Ectodermal cell (in vitro differentiated cells): ENCODE results near the gene ARMC5.
"Not testable (repeated sequence)": the region's sequence is repeated elsewhere in the genome, so short reads cannot be mapped to it uniquely, and the experiment has no call there.

Experiments used
- H3K27ac ChIP-seq: 2 replicates; pipeline ENCODE4 v1.7.0; 2013; ENCODE audit warnings: mild to moderate bottlenecking, low read depth, low read length; ENCODE audit not compliant: insufficient read depth, poor library complexity, severe bottlenecking
- H3K27me3 ChIP-seq: 2 replicates; pipeline ENCODE4 v1.7.0; 2013; ENCODE audit warnings: mild to moderate bottlenecking, low read length; ENCODE audit not compliant: insufficient read depth, control insufficient read depth, poor library complexity, severe bottlenecking
- H3K36me3 ChIP-seq: one replicate; pipeline ENCODE4 v1.7.0; 2013; ENCODE audit warnings: low read length; ENCODE audit not compliant: control insufficient read depth, insufficient read depth
- H3K4me1 ChIP-seq: one replicate; pipeline ENCODE4 v1.7.0; 2013; ENCODE audit warnings: low read length; ENCODE audit not compliant: control insufficient read depth, insufficient read depth
- H3K4me3 ChIP-seq: 2 replicates; pipeline ENCODE4 v1.7.0; 2013; ENCODE audit warnings: low read depth, low read length, control low read depth; ENCODE audit not compliant: insufficient read depth
- H3K9me3 ChIP-seq: 2 replicates; pipeline ENCODE4 v1.7.0; 2013; ENCODE audit warnings: mild to moderate bottlenecking, low read length, moderate library complexity; ENCODE audit not compliant: control insufficient read depth
- WGBS, 2 experiments: methylation state at CpG; one replicate each; pipeline ENCODE4 v1.1.7; 2013; ENCODE audit warnings: missing lambda C conversion rate in 2 of 2; 5-methylcytosine and 5-hydroxymethylcytosine counted together

ARMC5 gene

DNA sequence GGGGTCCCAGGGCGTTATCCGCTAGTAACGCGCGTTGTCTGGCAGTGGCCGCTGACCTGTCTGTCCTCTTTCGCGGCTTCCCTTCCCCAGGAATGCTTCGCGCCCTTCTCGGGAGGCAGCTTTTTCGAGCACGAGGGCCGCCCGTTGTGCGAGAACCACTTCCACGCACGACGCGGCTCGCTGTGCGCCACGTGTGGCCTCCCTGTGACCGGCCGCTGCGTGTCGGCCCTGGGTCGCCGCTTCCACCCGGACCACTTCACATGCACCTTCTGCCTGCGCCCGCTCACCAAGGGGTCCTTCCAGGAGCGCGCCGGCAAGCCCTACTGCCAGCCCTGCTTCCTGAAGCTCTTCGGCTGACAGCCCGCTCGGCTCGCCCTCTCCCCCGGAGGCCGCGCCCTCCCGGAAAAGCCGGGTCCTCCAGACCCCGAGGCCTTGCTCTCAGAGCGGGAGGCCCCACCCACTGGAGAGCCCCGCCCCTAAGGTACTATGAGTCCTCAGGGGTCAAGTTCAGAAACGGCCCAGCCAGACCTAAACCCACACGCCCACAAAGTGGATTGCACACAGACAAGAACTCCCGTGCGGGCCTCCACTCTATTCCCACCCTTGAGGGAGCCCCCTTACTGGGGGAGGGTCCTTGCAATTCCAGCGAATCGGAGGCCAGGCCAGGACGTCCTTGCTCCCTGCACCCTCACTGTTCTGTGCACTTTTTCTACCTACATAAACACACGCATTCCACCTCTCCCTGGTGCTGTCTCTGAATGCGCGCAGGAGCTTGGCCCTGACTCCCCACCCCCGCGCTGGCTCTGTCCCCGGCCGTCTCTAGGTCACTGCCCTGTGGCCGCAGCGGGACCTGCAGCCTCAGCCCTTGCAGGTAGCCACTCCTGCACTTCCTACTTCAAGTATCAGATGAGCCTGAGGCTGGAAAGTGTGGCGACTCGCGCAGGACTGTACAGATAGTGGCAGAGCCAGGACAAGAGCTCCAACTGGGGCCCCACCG, 18.2 kb downstream of the ARMC5 start:
- no peaks in the 10 kb centered on the region for H3K9me3 ChIP-seq
- H3K4me3 ChIP-seq = no peak overlapping the region
- no peaks in the 10 kb centered on the region for H3K36me3 ChIP-seq
- peaks cover 74% of the 10 kb centered on the region for H3K27me3 ChIP-seq
- WGBS, 2 experiments = 70 to 76% methylated on average over 67 of the region's 67 CpGs
- H3K4me1 ChIP-seq = no peaks in the 10 kb centered on the region
- no peak overlapping the region for H3K27ac ChIP-seq

- Histone ChIP-seq H3K27me3 (peaks cover 68% of the 10 kb centered on the region), H3K36me3 (no peaks in the 10 kb centered on the region), H3K4me3 (no peak overlapping the region), H3K4me1 (no peaks in the 10 kb centered on the region), H3K27ac (no peak overlapping the region), H3K9me3 (no peaks in the 10 kb centered on the region)
- 85 to 91% methylated on average over 3 of the region's 3 CpGs for WGBS, 2 experiments
These were observed 19.7 kb downstream of the ARMC5 start for GRCh38 chr16:31478956-31479355.

- Histone ChIP-seq H3K27ac (no peak overlapping the region), H3K9me3 (no peaks in the 10 kb centered on the region), H3K27me3 (peaks cover 65% of the 10 kb centered on the region), H3K4me3 (no peak overlapping the region), H3K4me1 (no peaks in the 10 kb centered on the region), H3K36me3 (no peaks in the 10 kb centered on the region)
- WGBS, 2 experiments = 93 to 94% methylated on average over 9 of the region's 9 CpGs
These were observed 20.4 kb downstream of the ARMC5 start for GRCh38 chr16:31479751-31480150.

- Histone ChIP-seq H3K4me1 (no peaks in the 10 kb centered on the region), H3K36me3 (no peaks in the 10 kb centered on the region), H3K27ac (no peak overlapping the region), H3K27me3 (peaks cover 65% of the 10 kb centered on the region), H3K4me3 (no peak overlapping the region), H3K9me3 (no peaks in the 10 kb centered on the region)
- WGBS, 2 experiments = 82 to 85% methylated on average over 7 of the region's 7 CpGs
These were observed 21.7 kb downstream of the ARMC5 start for GRCh38 chr16:31480851-31481536.

DNA sequence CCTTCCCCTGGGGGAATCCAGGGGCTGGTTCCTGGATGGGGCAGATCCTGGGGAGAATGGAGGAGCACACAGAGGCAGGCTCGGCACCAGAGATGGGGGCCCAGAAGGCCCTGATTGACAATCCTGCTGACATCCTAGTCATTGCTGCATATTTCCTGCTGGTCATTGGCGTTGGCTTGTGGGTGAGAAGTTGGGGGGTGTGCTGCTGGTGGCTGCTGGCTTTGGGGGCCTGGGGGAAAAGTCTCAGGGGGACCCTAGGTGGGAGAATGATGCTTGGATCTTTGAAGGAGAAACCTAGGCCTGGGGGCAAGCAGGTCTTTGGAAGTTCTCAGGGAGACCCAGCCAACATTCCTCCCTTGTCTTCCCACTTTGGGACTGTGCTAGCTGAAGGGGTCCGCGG, 23.8 kb downstream of the ARMC5 start, which contains the start of gene SLC5A2:
SLC5A2 (plus strand) TSS at position 43 of the 400 bp plus-strand sequence; CDS start at position 57, 14 bp downstream.
- no peak within 1 kb of the TSS for H3K4me3 ChIP-seq
- 90 to 92% methylated on average over 4 of the region's 4 CpGs for WGBS, 2 experiments
- H3K36me3 ChIP-seq = no peaks in the 10 kb centered on the region
- H3K27me3 ChIP-seq = peaks cover 65% of the 10 kb centered on the region
- no peaks in the 10 kb centered on the region for H3K9me3 ChIP-seq
- peaks cover 5% of the 10 kb centered on the region for H3K4me1 ChIP-seq
- no peak within 1 kb of the TSS for H3K27ac ChIP-seq

- H3K27me3 ChIP-seq = peaks cover 73% of the 10 kb centered on the region
- H3K4me1 ChIP-seq, H3K27ac ChIP-seq, H3K36me3 ChIP-seq, H3K4me3 ChIP-seq, H3K9me3 ChIP-seq: not testable (repeated sequence)
- 84 to 96% methylated on average over 3 to 4 of the region's 4 CpGs for WGBS, 2 experiments
These were observed 24.7 kb downstream of the ARMC5 start for GRCh38 chr16:31484048-31484447.

DNA sequence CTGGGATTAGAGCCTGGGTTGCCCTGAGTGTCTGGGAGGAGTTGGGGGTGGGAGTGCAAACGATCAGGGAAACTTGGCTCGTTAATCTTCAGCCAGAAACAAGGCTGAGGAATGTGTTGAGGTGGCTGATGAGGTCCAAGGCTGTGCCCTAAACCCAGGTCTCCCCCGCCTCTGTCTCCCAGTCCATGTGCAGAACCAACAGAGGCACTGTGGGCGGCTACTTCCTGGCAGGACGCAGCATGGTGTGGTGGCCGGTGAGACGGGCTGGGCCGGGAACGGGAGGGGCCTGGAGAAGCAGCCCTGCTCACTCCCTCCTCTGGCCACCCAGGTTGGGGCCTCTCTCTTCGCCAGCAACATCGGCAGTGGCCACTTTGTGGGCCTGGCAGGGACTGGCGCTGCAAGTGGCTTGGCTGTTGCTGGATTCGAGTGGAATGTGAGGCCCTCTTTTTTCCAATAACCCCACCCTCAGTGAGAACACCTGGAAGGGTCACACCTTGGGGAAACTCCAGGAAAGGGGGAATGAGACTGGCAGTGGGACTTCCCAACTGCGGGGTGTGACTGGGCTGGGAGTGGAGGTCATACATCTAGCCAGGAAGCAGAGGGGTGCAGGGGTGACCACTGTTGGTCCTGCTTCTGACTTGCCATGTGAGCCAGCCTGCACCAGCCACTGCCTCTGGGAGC, 25.3 kb downstream of the ARMC5 start:
- Histone ChIP-seq H3K27ac (no peak overlapping the region), H3K4me3 (no peak overlapping the region), H3K4me1 (peaks cover 5% of the 10 kb centered on the region), H3K36me3 (no peaks in the 10 kb centered on the region), H3K27me3 (peaks cover 73% of the 10 kb centered on the region), H3K9me3 (no peaks in the 10 kb centered on the region)
- 44% methylated on average over 14 of the region's 14 CpGs for WGBS, 2 experiments

DNA sequence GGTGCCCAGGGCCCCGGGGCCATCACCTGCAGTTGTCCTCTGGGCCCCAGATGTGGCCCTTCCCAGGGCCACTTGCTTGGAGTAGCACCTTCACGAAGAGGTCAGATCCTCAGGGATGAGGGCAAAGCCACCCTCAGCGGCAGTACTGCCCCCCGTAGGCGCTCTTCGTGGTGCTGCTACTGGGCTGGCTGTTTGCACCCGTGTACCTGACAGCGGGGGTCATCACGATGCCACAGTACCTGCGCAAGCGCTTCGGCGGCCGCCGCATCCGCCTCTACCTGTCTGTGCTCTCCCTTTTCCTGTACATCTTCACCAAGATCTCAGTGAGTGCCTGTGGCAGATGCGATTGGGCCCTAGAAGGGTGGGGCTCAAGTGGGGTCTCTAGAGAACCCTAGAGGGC, 26.3 kb downstream of the ARMC5 start:
- Histone ChIP-seq H3K36me3 (no peaks in the 10 kb centered on the region), H3K27me3 (peaks cover 72% of the 10 kb centered on the region), H3K4me3 (no peak overlapping the region), H3K4me1 (peaks cover 5% of the 10 kb centered on the region), H3K27ac (no peak overlapping the region), H3K9me3 (no peaks in the 10 kb centered on the region)
- WGBS, 2 experiments = 92 to 94% methylated on average over 17 of the region's 17 CpGs

- 90 to 95% methylated on average over 5 of the region's 5 CpGs for WGBS, 2 experiments
- no peak overlapping the region for H3K4me3 ChIP-seq
- H3K4me1 ChIP-seq = peaks cover 5% of the 10 kb centered on the region
- H3K27ac ChIP-seq = no peak overlapping the region
- peaks cover 67% of the 10 kb centered on the region for H3K27me3 ChIP-seq
- H3K36me3 ChIP-seq = no peaks in the 10 kb centered on the region
- H3K9me3 ChIP-seq = no peaks in the 10 kb centered on the region
These were observed 26.7 kb downstream of the ARMC5 start for GRCh38 chr16:31486045-31486444.
